Stimulated activated CD4-positive, alpha-beta T cell treated with anti-CD3 and anti-CD28 coated beads, Interleukin-4, amount 100 ng/mL, for 4 hours (primary cell): Measurements from ENCODE around the gene PRSS21.

Source experiments
- DNase-seq, 2 experiments: peaks; one replicate each; pipeline ENCODE4 v3.0.0-alpha.2; 2020

Gene PRSS21

DNA sequence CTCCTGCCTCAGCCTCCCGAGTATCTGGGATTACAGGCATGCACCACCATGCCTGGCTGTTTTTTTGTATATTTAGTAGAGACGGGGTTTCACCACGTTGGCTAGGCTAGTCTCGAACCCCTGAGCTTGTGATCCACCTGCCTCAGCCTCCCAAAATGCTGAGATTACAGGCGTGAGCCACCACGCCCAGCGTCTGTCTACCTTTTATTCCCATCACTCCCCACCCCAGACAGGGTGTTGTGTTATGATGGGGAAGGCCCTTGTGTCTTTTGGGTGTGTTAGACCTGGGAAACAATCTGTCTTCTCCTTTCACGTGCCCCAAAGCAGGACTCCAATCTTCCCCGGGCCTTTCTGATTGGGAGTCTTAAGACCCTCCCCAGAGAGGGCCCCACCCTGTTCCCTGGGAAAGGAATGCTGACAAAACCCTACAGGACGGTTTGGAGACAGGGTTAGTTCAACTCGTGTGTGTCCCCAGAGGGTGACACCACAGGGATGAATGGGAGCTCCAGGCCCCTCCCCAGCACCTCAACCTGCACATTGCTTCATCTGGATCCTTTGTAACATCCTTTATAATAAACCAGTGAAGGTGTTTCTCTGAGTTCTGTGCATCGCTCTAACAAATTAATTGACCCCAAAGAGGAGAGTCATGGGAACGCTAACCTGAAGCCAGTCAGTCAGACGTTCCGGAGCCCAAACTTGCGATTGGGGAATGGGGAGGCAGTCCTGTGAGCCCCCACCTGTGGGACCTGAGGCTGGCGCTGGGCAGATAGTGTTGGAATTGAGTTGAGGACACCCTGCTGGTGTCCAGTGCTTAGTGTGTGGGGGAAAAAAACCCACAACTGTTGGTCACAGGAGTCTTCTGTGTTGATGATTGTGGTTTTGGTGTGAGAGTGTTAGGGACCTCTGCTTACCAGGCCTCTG lies 36.8 kb upstream of the PRSS21 start:
- no peak for DNase-seq

DNA sequence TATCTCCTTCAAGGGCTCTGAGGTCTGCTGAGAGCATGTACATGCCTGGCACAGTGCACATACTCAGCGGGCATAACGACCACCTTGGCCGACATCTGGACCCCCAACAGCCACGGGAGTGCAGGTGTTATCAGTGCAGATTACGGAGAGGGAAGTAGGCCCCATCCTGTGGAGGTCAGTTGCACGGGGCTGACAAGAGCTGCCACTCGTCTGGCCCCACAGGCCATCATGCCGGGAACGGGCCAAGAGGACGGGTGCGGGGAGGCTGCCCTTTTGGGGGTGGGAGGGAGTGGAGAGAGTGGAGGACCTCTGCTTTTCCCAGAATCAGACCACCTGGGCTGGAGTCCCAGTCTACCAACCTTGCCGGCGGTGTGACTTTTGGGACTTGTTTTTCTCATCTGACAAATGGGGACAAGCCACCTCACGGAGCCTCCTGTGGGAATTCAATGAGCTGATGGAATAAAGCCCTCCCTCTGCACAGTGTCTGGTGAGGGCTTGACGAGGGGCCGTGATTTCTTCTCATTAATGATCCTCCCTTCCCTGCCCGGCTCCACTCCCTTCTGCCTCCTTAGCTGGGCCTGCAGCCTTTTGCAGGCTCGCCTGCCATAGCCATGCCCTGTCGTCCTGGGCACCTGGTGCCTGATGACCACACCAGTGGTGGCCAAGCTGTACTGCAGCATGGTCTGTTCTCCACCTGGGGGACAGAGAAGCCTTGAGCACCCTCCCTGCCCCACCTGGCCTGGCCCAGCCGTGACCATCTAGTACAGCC lies 34.3 kb upstream of the PRSS21 start:
- no peak for DNase-seq

GRCh38 chr16:2783581-2784357 lies 33.3 kb upstream of the PRSS21 start:
- DNase-seq = no peak

- DNase-seq = no peak
Measured at GRCh38 chr16:2784358-2785100, 32.5 kb upstream of the PRSS21 start.

GRCh38 chr16:2785101-2785991 lies 31.7 kb upstream of the PRSS21 start:
- DNase-seq = peak; percentile 38 to 44

- DNase-seq = no peak
Measured at GRCh38 chr16:2786061-2786825, 30.8 kb upstream of the PRSS21 start.

DNA sequence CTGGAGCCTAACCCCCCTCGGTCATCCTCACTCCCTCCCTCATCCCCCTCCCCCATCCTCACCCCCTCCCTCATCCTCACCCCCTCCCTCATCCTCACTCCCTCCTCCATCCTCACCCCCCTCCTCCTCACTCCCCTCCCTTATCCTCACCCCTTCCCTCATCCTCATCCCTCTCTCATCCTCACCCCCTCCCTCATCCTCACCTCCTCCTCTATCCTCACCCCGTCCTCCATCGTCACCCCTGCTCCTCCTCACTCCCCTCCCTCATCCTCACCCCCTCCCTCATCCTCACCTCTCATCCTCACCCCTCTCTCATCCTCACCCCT lies 30.2 kb upstream of the PRSS21 start:
- DNase-seq = no peak

GRCh38 chr16:2787406-2787805 lies 29.6 kb upstream of the PRSS21 start, which contains the start of gene PRSS33:
Gene PRSS33, minus strand, starts transcription at chr16:2787560. Its CDS starts 1,013 bp downstream, at chr16:2786547.
- DNase-seq = no peak

GRCh38 chr16:2787961-2788360 lies 29.1 kb upstream of the PRSS21 start:
- no peak for DNase-seq

DNA sequence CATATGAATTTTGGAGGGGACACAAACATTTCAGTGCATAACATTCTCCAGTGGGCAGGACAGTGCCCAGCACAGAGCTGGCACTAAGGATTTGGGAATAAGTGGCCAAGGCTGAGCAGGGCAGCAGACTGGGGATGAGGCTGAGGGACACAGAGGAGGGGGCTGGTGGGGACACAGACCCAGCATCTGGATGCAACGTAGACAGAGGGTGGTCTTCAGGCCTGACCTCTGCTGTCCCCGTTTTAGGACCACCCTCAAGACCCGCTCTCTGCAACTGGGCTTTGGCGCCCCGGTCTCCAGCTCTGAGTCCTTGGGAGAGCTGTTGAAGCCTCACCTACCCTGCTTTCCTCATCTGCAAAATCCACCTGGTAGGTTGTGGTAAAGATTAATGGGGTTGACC lies 26.4 kb upstream of the PRSS21 start:
- DNase-seq = no peak

- DNase-seq = no peak
Measured at GRCh38 chr16:2791174-2791573, 25.9 kb upstream of the PRSS21 start.

DNA sequence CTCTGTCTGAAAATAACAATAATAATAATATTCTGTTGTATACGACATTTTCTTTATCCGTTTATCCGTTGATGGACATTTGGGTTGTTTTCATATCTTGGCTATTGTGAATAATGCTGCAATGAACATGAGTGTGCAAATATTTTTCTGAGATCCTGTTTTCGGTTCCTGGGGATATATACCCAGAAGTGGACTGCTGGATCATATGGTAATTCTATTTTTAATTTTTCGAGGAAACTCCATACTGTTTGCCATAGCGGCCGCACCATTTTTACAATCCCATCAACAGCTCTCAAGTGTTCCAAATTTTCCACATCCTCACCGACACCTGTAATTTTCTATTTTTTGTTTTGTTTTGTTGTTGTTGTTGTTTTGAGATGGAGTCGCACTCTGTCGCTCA lies 24.1 kb upstream of the PRSS21 start:
- DNase-seq = no peak

DNA sequence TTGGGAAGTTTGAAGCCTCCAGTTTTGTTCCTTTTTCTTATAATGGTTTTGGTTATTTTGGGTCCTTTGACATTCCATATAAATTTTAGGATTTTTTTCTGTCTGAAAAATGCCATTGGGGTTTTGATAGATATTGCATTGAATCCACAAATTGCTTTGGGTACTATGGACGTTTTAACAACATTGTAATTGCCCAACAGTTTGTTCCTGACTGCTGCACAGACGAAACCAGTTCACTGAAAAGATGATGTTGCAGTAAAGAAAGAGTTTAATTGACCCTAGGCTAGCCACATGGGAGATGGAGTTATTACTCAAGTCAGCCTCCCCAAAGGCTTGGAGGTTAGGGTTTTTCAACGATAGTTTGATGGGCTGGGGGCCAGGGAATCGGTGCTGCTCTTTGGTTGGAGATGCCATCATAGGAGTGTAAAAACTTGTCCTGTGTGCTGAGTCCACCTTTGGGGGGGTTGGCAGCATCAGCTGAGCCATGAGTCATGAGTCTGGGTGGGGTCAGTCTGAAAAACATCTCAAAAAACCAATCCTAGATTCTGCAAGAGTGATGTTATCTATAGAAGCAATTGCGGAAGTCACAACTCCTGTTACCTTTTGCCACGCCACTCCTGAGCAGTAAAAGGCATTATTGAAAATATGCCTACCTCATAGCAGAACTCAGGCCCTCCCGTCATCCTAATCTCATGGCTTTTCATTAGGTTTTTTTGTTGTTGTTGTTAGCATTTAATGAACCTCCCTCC lies 21.5 kb upstream of the PRSS21 start:
- DNase-seq = no peak

DNA sequence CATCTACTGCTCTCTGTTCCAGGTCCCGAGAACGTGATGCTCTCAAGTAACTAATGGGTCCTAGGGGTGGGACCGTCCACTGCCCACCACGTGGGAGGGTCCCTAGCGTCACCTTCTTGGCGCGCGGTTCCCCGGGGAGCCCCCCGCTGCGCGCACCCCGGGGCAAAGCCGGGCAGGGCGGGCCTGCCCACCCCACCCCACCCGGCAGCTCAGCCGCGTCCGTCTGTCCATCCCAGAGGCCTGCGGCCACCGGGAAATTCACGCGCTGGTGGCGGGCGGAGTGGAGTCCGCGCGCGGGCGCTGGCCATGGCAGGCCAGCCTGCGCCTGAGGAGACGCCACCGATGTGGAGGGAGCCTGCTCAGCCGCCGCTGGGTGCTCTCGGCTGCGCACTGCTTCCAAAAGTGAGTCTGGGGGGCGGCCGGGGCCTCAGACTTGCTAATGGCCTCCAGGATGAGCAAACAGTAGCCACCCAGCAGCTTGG lies 18.3 kb upstream of the PRSS21 start:
- DNase-seq = no peak

- no peak for DNase-seq
Measured at GRCh38 chr16:2799205-2799858, 17.7 kb upstream of the PRSS21 start.

DNA sequence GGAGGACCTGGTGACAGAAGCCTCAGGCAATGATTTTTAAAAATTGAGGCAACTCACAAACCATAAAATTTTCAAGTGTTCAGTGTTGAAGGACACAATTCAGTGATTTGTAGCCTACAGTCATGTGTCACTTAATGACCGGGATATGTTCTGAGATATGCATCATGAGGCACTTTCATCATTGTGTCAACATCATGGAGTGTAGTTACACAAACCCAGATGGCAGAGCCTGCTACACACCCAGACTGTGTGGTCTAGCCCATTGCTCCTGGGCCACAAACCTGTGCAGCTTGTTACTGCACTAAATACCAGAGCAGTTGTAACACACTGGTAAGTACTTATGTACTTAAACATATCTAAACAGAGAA lies 17.2 kb upstream of the PRSS21 start:
- DNase-seq = no peak

GRCh38 chr16:2803545-2804195 lies 13.4 kb upstream of the PRSS21 start:
- DNase-seq = no peak

DNA sequence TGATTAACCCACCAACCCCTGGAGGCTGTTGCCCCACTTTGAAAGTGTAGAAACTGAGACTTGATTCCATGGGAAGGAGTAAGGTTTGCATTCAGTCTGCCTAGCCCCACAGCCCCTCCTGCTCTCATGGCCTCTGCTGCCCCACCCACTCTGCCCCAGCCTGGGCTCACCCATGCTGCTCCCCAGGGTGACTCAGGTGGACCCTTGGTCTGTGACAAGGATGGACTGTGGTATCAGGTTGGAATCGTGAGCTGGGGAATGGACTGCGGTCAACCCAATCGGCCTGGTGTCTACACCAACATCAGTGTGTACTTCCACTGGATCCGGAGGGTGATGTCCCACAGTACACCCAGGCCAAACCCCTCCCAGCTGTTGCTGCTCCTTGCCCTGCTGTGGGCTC lies 12.3 kb upstream of the PRSS21 start:
- no peak for DNase-seq

- DNase-seq = no peak
Measured at GRCh38 chr16:2806286-2806685, 10.8 kb upstream of the PRSS21 start.
